K562 (cell line): ENCODE data around the gene FAM24A. TPM values are rescaled to one million over a fixed set of nuclear protein-coding genes. Genes with fewer than 3 reads are reported as not detected.

ENCODE experiments used
- CREB1 ChIP-seq, 2 experiments: sonication (generic) in 1 of 2; formaldehyde crosslinking in 1 of 2; IDR thresholded peaks; 2 replicates each; pipeline versions ENCODE4 v1.6.1 to v1.8.0; 2012 to 2022; ENCODE audit warnings: inconsistent platforms in 1 of 2, mild to moderate bottlenecking in 1 of 2, missing genetic modification reagents in 1 of 2, moderate library complexity in 1 of 2
- FOXJ3 ChIP-seq: sonication (generic); formaldehyde crosslinking; IDR thresholded peaks from 2 replicates; pipeline ENCODE4 v1.4.0; 2020; ENCODE audit warnings: mild to moderate bottlenecking, missing genetic modification reagents
- HDAC6 ChIP-seq: IDR thresholded peaks from 2 replicates; pipeline ENCODE4 v1.6.1; 2012; ENCODE audit warnings: low read depth, mild to moderate bottlenecking, control low read depth, inconsistent platforms, low read length, moderate library complexity
- KDM4B ChIP-seq, 2 experiments: fragments of 450-650 bp in 1 of 2; sonication (generic) in 1 of 2; IDR thresholded peaks; 2 replicates each; pipeline ENCODE4 v1.6.1; 2016 to 2017; ENCODE audit warnings: borderline replicate concordance in 2 of 2, antibody characterized with exemption in 1 of 2, low read depth in 1 of 2, mild to moderate bottlenecking in 1 of 2
- NBN ChIP-seq: fragments of 450-650 bp; IDR thresholded peaks from 2 replicates; pipeline ENCODE4 v1.6.1; 2016; ENCODE audit warnings: low read depth, mild to moderate bottlenecking
- NCOA1 ChIP-seq: fragments of 450-650 bp; IDR thresholded peaks from 2 replicates; pipeline ENCODE4 v1.6.1; 2016; ENCODE audit warnings: low read depth
- NCOA6 ChIP-seq: fragments of 450-650 bp; IDR thresholded peaks from 2 replicates; pipeline ENCODE4 v1.6.1; 2017; ENCODE audit warnings: mild to moderate bottlenecking
- PHB2 ChIP-seq: fragments of 450-650 bp; IDR thresholded peaks from 2 replicates; pipeline ENCODE4 v1.6.1; 2017; ENCODE audit warnings: low read depth
- PRMT5 ChIP-seq: sonication (generic); formaldehyde crosslinking; IDR thresholded peaks from 2 replicates; pipeline ENCODE4 v1.5.0; 2020; ENCODE audit warnings: missing genetic modification reagents
- RB1 ChIP-seq: fragments of 450-650 bp; IDR thresholded peaks from 2 replicates; pipeline ENCODE4 v1.6.1; 2017; ENCODE audit warnings: low read depth, mild to moderate bottlenecking
- SRF ChIP-seq, 2 experiments: fragments of 250-450, 450-650 bp in 1 of 2; sonication (Bioruptor Pico) in 1 of 2; sonication (generic) in 1 of 2; formaldehyde crosslinking; IDR thresholded peaks; 2 replicates each; pipeline versions ENCODE4 v1.5.0 to v1.5.1; 2020 to 2022; ENCODE audit warnings: mild to moderate bottlenecking in 1 of 2, missing genetic modification reagents in 1 of 2
- ZNF274 ChIP-seq: IDR thresholded peaks from 2 replicates; pipeline ENCODE4 v1.6.1; 2011; ENCODE audit warnings: low read depth, mild to moderate bottlenecking, low read length, moderate library complexity, borderline replicate concordance
- ZNF785 ChIP-seq: fragments of 250-450 bp; sonication (Bioruptor Pico); IDR thresholded peaks from 2 replicates; pipeline ENCODE4 v1.4.0; 2020; ENCODE audit warnings: mild to moderate bottlenecking
- polyA plus RNA-seq, 8 experiments: library from polyadenylated mRNA; depleted of rRNA in 4 of 8; stranded (reverse) in 5 of 8; unstranded in 3 of 8; fragments of >200 nt; fragmentation: Nextera tagmentation in 2 of 8; fragmentation: Illumina TruSeq in 1 of 8; extraction: Ambion mirVana in 2 of 8; extraction: Trizol in 1 of 8; gene quantifications; 2 replicates each; pipeline versions ENCODE4 v1.2.1 to v1.2.3, GENCODE V29; 2011 to 2014; ENCODE audit warnings: inconsistent platforms in 1 of 8, missing spikeins in 1 of 8
- total RNA-seq, 7 experiments: library from RNA; depleted of rRNA in 6 of 7; stranded (reverse); fragments of >200 nt in 6 of 7; fragmentation: Illumina TruSeq in 2 of 7; extraction: Trizol in 2 of 7; gene quantifications; 2 replicates each; pipeline versions ENCODE4 v1.2.1 to v1.2.3, GENCODE V29; 2011 to 2021; ENCODE audit warnings: low replicate concordance in 1 of 7
- TF ChIP-seq, protein P1 (sequence below), 2 experiments: fragments of 450-650 bp; IDR thresholded peaks; 2 replicates each; pipeline ENCODE4 v1.6.1; 2016; ENCODE audit warnings: mild to moderate bottlenecking in 2 of 2, borderline replicate concordance in 1 of 2, low read depth in 1 of 2, moderate library complexity in 1 of 2
- TF ChIP-seq, protein P2 (sequence below): sonication (generic); formaldehyde crosslinking; IDR thresholded peaks from 2 replicates; pipeline ENCODE4 v1.8.0; 2022; ENCODE audit warnings: missing genetic modification reagents, mild to moderate bottlenecking, moderate library complexity, borderline replicate concordance
- TF ChIP-seq, protein P3 (sequence below): sonication (generic); formaldehyde crosslinking; IDR thresholded peaks from 2 replicates; pipeline ENCODE4 v1.9.0; 2022; ENCODE audit warnings: mild to moderate bottlenecking, missing genetic modification reagents
- TF ChIP-seq, protein P4 (sequence below): sonication (generic); formaldehyde crosslinking; IDR thresholded peaks from 2 replicates; pipeline ENCODE4 v1.8.0; 2022; ENCODE audit warnings: mild to moderate bottlenecking, low read depth, missing genetic modification reagents

FAM24A gene
- total and polyA plus RNA-seq, 9 of the 15 experiments (the other 6 are each of a cell fraction or from before 2014, with no cell fraction given), result not detected

DNA sequence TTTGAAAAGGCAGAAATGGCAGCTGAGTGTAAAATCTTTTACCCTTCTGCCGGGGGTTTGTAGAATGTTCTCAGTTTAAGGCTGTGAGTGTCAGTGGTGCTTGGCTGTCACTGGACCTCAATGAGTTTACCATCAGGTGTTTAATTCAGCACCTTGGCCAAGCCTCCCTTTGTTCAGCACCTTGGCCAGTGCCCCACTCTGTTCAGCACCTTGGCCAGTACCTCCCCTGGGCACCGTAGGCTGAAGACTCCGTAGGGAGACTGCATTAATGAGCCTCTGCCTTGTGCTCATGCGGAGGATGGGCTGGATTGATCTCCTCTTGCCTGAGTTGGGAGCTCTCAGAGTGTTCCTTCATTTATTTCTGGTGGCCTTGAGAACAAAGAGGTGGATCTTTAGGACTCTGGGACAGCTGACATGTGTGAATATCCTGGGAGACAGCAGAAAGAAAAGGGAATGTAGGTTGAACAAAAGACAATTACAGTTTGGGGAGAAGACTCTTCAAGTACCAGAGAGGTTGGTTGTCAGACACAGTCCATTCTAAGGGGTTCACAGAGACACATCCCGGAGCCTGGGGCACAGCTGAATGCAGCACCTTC lies 1.6 kb downstream of the FAM24A start (continued):
- TF ChIP-seq, protein P1, sequence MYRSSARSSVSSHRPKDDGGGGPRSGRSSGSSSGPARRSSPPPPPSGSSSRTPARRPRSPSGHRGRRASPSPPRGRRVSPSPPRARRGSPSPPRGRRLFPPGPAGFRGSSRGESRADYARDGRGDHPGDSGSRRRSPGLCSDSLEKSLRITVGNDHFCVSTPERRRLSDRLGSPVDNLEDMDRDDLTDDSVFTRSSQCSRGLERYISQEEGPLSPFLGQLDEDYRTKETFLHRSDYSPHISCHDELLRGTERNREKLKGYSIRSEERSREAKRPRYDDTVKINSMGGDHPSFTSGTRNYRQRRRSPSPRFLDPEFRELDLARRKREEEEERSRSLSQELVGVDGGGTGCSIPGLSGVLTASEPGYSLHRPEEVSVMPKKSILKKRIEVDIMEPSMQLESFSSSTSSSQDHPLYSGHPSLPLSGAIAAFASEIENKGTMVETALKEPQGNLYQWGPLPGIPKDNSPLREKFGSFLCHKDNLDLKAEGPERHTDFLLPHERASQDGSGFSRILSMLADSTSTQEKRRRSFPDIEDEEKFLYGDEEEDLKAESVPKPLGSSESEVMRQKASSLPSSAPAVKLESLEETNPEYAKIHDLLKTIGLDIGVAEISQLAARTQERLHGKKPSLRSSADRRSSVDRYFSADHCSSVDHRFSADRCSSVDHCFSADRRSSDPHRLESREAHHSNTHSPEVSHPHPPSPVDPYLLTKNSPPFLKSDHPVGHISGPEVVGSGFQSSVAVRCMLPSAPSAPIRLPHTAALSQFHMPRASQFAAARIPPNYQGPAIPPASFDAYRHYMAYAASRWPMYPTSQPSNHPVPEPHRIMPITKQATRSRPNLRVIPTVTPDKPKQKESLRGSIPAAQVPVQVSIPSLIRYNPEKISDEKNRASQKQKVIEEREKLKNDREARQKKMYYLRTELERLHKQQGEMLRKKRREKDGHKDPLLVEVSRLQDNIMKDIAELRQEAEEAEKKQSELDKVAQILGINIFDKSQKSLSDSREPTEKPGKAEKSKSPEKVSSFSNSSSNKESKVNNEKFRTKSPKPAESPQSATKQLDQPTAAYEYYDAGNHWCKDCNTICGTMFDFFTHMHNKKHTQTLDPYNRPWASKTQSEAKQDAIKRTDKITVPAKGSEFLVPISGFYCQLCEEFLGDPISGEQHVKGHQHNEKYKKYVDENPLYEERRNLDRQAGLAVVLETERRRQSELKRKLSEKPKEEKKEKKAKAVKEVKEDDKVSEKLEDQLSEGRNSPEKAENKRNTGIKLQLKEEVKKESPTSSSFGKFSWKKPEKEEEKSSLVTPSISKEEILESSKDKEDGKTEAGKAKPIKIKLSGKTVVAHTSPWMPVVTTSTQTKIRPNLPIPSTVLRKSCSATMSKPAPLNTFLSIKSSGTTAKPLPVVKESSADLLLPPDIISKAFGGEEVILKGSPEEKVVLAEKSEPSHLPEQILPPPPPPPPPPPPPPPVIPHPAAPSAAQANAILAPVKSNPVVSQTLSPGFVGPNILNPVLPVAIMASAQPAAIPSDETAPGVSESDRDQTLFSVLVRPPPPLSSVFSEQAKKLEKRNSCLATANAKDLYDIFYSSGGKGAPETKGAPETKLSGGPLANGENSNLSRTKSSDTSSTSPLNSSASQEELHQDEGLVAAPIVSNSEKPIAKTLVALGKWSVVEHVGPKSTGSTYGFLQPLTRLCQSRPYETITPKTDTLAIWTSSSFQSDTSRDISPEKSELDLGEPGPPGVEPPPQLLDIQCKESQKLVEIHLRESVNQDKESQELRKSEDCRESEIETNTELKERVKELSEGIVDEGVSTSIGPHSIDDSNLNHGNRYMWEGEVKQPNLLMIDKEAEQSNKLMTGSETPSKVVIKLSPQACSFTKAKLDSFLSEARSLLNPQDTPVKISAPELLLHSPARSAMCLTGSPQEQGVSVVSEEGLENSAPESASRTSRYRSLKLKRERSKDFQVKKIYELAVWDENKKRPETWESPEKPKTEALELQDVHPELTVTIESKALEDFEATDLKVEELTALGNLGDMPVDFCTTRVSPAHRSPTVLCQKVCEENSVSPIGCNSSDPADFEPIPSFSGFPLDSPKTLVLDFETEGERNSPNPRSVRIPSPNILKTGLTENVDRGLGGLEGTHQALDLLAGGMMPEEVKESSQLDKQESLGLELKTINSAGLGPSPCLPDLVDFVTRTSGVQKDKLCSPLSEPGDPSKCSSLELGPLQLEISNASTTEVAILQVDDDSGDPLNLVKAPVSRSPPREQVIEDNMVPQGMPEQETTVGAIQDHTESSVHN (IDR thresholded peaks at IDR 0.05; ENCODE audit: borderline replicate concordance in 1 of 2, low read depth in 1 of 2), result no peak
- no peak for TF ChIP-seq KDM4B (IDR thresholded peaks at IDR 0.05; ENCODE audit: borderline replicate concordance in 2 of 2, low read depth in 1 of 2)
- TF ChIP-seq SRF (CRISPR knock-in tag; IDR thresholded peaks at IDR 0.05), result peak in 1 of 2 experiments; percentile 96; a peak in 2 of 4 replicates
- TF ChIP-seq, protein P2, sequence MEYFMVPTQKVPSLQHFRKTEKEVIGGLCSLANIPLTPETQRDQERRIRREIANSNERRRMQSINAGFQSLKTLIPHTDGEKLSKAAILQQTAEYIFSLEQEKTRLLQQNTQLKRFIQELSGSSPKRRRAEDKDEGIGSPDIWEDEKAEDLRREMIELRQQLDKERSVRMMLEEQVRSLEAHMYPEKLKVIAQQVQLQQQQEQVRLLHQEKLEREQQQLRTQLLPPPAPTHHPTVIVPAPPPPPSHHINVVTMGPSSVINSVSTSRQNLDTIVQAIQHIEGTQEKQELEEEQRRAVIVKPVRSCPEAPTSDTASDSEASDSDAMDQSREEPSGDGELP, result peak; percentile 89
- TF ChIP-seq NCOA6, result peak; percentile 98
- TF ChIP-seq HDAC6, result no peak
- no peak for TF ChIP-seq PHB2
- no peak for TF ChIP-seq ZNF274
- TF ChIP-seq, protein P3, sequence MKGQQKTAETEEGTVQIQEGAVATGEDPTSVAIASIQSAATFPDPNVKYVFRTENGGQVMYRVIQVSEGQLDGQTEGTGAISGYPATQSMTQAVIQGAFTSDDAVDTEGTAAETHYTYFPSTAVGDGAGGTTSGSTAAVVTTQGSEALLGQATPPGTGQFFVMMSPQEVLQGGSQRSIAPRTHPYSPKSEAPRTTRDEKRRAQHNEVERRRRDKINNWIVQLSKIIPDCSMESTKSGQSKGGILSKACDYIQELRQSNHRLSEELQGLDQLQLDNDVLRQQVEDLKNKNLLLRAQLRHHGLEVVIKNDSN (CRISPR knock-in tag), result peak; percentile 37; the same call in 1 of the 2 replicates
- TF ChIP-seq, protein P4, sequence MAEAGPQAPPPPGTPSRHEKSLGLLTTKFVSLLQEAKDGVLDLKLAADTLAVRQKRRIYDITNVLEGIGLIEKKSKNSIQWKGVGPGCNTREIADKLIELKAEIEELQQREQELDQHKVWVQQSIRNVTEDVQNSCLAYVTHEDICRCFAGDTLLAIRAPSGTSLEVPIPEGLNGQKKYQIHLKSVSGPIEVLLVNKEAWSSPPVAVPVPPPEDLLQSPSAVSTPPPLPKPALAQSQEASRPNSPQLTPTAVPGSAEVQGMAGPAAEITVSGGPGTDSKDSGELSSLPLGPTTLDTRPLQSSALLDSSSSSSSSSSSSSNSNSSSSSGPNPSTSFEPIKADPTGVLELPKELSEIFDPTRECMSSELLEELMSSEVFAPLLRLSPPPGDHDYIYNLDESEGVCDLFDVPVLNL (CRISPR knock-in tag), result peak; percentile 95
- TF ChIP-seq FOXJ3, result peak; percentile 90
- TF ChIP-seq ZNF785 (CRISPR knock-in tag), result no peak
- no peak for TF ChIP-seq NBN
- peak; percentile 99 for TF ChIP-seq PRMT5 (CRISPR knock-in tag)
- TF ChIP-seq NCOA1, result peak; percentile 100
- 0 out of 2 replicates have a peak, but pooled peaks have one; percentile 18 for TF ChIP-seq RB1
- no peak for TF ChIP-seq CREB1 (IDR thresholded peaks at IDR 0.05)
- peak; percentile 81 for TF ChIP-seq CREB1 (CRISPR knock-in tag; IDR thresholded peaks at IDR 0.05)
